Measurements from ENCODE around the gene MRI1. TPM values are rescaled to one million over a fixed set of nuclear protein-coding genes. Genes with fewer than 3 reads are reported as not detected.

Gene MRI1
- total and polyA plus RNA-seq, 10 of the 15 experiments (the other 5 are each of a cell fraction or from before 2014, with no cell fraction given) = 5.4 to 50.3 (median 28.3) TPM

- Histone ChIP-seq H3K4me2 (ENCODE audit: control insufficient read depth, insufficient read depth) (no peak overlapping the region), H2AFZ (ENCODE audit: control insufficient read depth, low read depth, low read length) (no peak overlapping the region), H3K27ac (ENCODE audit: control insufficient read depth, insufficient read depth) (no peak overlapping the region), H3K79me2 (ENCODE audit: control insufficient read depth, insufficient read depth, low read length) (peaks cover 19% of the 10 kb centered on the region), H3K9ac (ENCODE audit: control insufficient read depth, insufficient read depth, low read length) (no peak overlapping the region), H3K36me3 (ENCODE audit: control insufficient read depth in 2 of 2, insufficient read depth in 2 of 2, low read length in 1 of 2) (peaks cover 0 to 5% of the 10 kb centered on the region in 2 experiments; a peak in 2 of 4 replicates), H3K27me3 (replicated peaks in 1 of 2; ENCODE audit: control insufficient read depth in 2 of 2, insufficient read depth in 2 of 2, low read length in 1 of 2) (no peaks in the 10 kb centered on the region), H3K9me3 (replicated peaks; ENCODE audit: control insufficient read depth, insufficient read depth, low read length) (no peaks in the 10 kb centered on the region), H3K4me1 (ENCODE audit: control insufficient read depth, insufficient read depth, low read length) (no peaks in the 10 kb centered on the region), H3K4me3 (no peak overlapping the region), H4K20me1 (ENCODE audit: control insufficient read depth, insufficient read depth) (no peaks in the 10 kb centered on the region)
- TF ChIP-seq TBL1XR1 (IDR thresholded peaks at IDR 0.05; ENCODE audit: low read depth, low read length) (no peak), FOXM1 (IDR thresholded peaks at IDR 0.05; ENCODE audit: low read depth, low read length) (no peak), TAF1 (IDR thresholded peaks at IDR 0.05; ENCODE audit: borderline replicate concordance, low read depth, low read length) (no peak), EP300 (IDR thresholded peaks at IDR 0.05; ENCODE audit: borderline replicate concordance in 1 of 2, control insufficient read depth in 1 of 2, low read depth in 2 of 2, low read length in 2 of 2) (no peak), E4F1 (IDR thresholded peaks at IDR 0.05; ENCODE audit: borderline replicate concordance, partially characterized antibody) (no peak), NR2F1 (conservative IDR thresholded peaks at IDR 0.05) (no peak), POLR2AphosphoS2 (IDR thresholded peaks at IDR 0.05; ENCODE audit: low read depth, low read length) (no peak), ESRRA (IDR thresholded peaks at IDR 0.05; ENCODE audit: low read length) (no peak), ELK1 (IDR thresholded peaks at IDR 0.05; ENCODE audit: low read depth, low read length) (no peak), SREBF2 (IDR thresholded peaks at IDR 0.05; ENCODE audit: low read length) (no peak), BCL11A (IDR thresholded peaks at IDR 0.05; ENCODE audit: low read depth, low read length) (no peak)
- intact Hi-C loops (cut with micrococcal nuclease; ENCODE audit: unreplicated experiment) = no loop called here
- DNase-seq (ENCODE audit: low read depth, low spot score) = no peak
- WGBS (ENCODE audit: insufficient coverage, insufficient replicate concordance, low lambda C conversion rate, missing lambda C conversion rate) = 97% methylated on average over 19 of the region's 19 CpGs
- ChIA-PET SMC1A (ENCODE audit: uncharacterized antibody, unreplicated experiment) (no interaction called here), CTCF (interaction anchor here (1.0 kb wide), 1 partner anchor 32 kb away, joined by 5 read pairs; no protein-coding TSS in a partner anchor), POLR2A (no interaction called here), RAD21 (ENCODE audit: unreplicated experiment) (no interaction called here)
- FAIRE-seq = no peak
- ATAC-seq = no peak
- no TSS peak for BruUV-seq (replicated peaks)
- in situ Hi-C loops (cut with MboI) = no loop called here
These were observed 4.2 kb downstream of the MRI1 start for GRCh38 chr19:13768510-13768909.
